Measurements from ENCODE around the gene HHATL. TPM values are rescaled to one million over a fixed set of nuclear protein-coding genes. Genes with fewer than 3 reads are reported as not detected.

HHATL gene
- total RNA-seq, 4 donors from 2014 or later = 3.5 TPM; not detected in 3

DNA sequence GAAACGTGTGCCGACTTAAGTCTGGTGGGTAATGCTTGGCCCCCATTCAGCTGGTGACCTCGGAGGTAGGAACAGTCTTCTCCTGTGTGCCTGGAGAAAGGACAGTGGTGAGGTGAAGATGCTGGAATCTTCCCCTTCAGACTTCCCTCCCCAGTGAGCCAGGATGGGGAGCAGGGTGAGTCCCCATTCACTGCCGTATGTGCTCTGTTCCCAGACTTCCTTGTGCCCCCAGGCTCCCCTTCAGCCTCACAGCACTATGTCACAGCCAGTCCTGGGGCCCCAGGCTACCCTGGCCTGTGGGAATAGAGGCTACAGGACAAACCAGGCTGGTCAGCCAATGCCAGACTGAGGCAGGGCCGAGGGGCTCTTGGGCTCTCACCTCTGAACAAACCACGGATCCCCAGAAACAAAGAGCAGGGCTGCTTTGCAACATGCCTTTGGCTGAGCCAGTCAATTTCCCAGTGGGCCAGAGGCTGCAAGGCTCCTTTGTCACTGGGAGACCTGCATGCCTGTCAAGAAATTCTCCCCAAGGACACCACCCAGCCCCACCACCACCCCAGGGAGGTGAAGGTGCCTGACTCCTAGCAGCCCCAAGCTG is 31.8 kb upstream of the HHATL start:
- TF ChIP-seq EP300 (IDR thresholded peaks at IDR 0.05) = no peak
- no peak for TF ChIP-seq POLR2A (IDR thresholded peaks at IDR 0.05)
- TF ChIP-seq CTCF (IDR thresholded peaks at IDR 0.05) = no peak
- DNase-seq (ENCODE audit: low spot score in 2 of 2) = no peak
- no peaks in the 10 kb centered on the region for H3K36me3 ChIP-seq
- peak overlapping the region; percentile 78 to 95 (median 84) for H3K27ac ChIP-seq
- no peak overlapping the region for H3K4me3 ChIP-seq
- no peaks in the 10 kb centered on the region for H3K9me3 ChIP-seq
- WGBS, 2 donors = 66 to 74% methylated on average over 4 to 6 of the region's 6 CpGs
- H3K27me3 ChIP-seq = no peaks in the 10 kb centered on the region
- peaks cover 0 to 54% (median 0%) of the 10 kb centered on the region in 4 donors for H3K4me1 ChIP-seq

DNA sequence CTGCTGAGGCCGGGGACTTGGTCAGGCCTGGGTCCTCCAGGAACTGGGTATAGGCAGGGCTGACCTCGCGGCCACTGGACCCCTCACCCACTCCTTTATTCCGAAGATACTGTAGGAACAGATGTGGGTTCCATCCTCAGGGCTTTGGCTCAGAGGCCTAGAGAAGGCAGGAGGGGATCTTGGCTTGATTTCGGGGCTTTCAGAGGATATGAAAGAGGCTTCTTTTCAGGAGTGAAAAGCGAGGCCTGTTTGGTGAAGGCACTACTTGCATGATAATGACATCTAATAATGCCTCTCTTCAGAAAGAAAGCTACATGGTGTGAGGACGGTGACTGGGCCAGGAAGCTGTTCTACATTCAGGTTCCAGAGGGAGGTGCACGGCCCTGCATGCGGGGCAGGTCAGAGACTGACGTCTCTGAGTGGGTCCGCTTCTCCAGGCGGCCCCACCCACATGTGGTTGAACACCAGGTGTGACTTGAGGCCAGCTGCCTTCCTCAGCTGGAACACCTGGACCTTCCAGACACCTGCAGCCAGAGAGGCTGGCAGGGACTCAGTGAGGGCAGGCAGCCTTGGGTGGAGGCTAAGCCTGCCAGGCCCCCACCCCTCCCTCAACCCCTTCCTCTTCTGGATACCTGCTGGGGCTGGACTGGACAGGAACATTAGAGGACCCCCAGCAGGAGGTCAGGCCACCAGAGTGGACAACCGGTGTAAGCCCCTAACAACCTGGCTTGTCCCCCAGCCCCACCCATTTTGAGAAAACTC is 31.1 kb upstream of the HHATL start:
- TF ChIP-seq POLR2A (IDR thresholded peaks at IDR 0.05) (no peak), EP300 (IDR thresholded peaks at IDR 0.05) (no peak), CTCF (IDR thresholded peaks at IDR 0.05) (no peak)
- Histone ChIP-seq H3K9me3 (no peaks in the 10 kb centered on the region), H3K4me3 (no peak overlapping the region), H3K27me3 (no peaks in the 10 kb centered on the region), H3K27ac (peak overlapping the region; percentile 78 to 95 (median 84)), H3K36me3 (no peaks in the 10 kb centered on the region), H3K4me1 (peaks cover 0 to 59% (median 0%) of the 10 kb centered on the region in 4 donors)
- DNase-seq (ENCODE audit: low spot score in 2 of 2) = no peak
- 40 to 64% methylated on average over 11 to 13 of the region's 13 CpGs for WGBS, 2 donors

- Histone ChIP-seq H3K27me3 (no peaks in the 10 kb centered on the region), H3K4me3 (no peak overlapping the region), H3K9me3 (no peaks in the 10 kb centered on the region), H3K36me3 (no peaks in the 10 kb centered on the region), H3K27ac (peak overlapping the region; percentile 78 to 95 (median 84)), H3K4me1 (peaks cover 0 to 67% (median 0%) of the 10 kb centered on the region in 4 donors)
- DNase-seq (ENCODE audit: low spot score in 2 of 2) = no peak
- TF ChIP-seq CTCF (IDR thresholded peaks at IDR 0.05) (peak in 2 of 5 experiments; percentile 22 to 32), POLR2A (IDR thresholded peaks at IDR 0.05) (no peak)
- WGBS, 2 donors = 71 to 81% methylated on average over 9 of the region's 9 CpGs
These were observed 30.3 kb upstream of the HHATL start for GRCh38 chr3:42732829-42733459.

GRCh38 chr3:42732196-42732828 is 29.7 kb upstream of the HHATL start:
- no peak for DNase-seq (ENCODE audit: low spot score in 2 of 2)
- WGBS, 2 donors = 38 to 58% methylated on average over 4 of the region's 4 CpGs

More at GRCh38 chr3:42732196-42732828, 29.7 kb upstream of the HHATL start:
- H3K9me3 ChIP-seq = no peaks in the 10 kb centered on the region
- peak; percentile 51 to 84 for TF ChIP-seq EP300 (IDR thresholded peaks at IDR 0.05)
- TF ChIP-seq CTCF (IDR thresholded peaks at IDR 0.05) = no peak
- no peaks in the 10 kb centered on the region for H3K27me3 ChIP-seq
- H3K4me1 ChIP-seq = peaks cover 0 to 73% (median 0%) of the 10 kb centered on the region in 4 donors
- H3K27ac ChIP-seq = peak overlapping the region; percentile 78 to 95 (median 84)
- H3K4me3 ChIP-seq = no peak overlapping the region
- H3K36me3 ChIP-seq = no peaks in the 10 kb centered on the region

Measured in tibial nerve (tissue), 4 donors.